ENCODE measurements around the gene PRAF2.

DNA sequence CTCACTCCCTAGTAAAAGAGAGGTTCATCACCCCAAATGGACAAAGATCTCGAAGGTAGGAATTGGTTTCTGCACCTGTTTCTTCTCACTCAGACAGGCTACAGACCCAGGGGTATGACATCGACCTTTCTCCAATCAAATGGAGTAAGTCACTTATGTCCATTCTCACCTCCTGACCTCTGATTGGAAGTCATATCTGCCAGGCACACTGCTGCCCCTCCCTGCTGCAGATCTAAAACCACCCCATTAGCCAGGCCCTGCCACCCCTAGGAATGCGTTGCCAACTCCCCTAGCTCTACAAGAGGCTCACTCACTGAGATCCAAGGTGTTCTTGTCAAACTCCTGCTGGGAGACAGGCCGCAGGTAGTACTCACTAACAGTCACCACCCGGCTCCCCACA is 42.9 kb upstream of the PRAF2 start:
- TF ChIP-seq CTCF (conservative IDR thresholded peaks at IDR 0.05; ENCODE audit: low read depth, low read length) (no peak), EZH2 (IDR thresholded peaks at IDR 0.05; ENCODE audit: low read length, unreplicated experiment) (no peak), EZH2phosphoT487 (IDR thresholded peaks at IDR 0.05; ENCODE audit: borderline replicate concordance, low read length) (no peak)

Data from PC-3 (cell line).